Diencephalon (tissue), 1 donor: ENCODE data around the gene PCSK7. TPM values are rescaled to one million over a fixed set of nuclear protein-coding genes. Genes with fewer than 3 reads are reported as not detected.

Experiments used
- small RNA-seq: library from RNA; depleted of rRNA; stranded (forward); fragments of <200 nt; gene quantifications from one replicate; pipeline ENCODE3, GENCODE V24; 2014
- total RNA-seq: library from RNA; depleted of rRNA; stranded (reverse); fragments of >200 nt; gene quantifications from one replicate; pipeline ENCODE4 v1.2.3, GENCODE V29; 2014

Gene PCSK7
- total RNA-seq, result 21.7 TPM

DNA sequence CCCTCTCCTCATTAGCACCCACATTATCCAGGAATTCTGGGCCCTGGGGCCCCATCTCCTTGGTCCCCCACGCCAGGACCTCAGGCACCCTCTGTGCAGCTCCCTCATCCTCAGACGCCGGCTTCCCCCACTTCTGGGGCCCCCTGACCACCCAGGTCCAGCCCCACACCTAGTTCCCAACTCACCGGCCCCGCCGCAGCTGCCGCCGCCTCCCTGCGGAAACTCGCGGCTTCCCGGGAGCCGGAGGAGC, at the start of gene PCSK7:
Gene PCSK7 (minus strand): TSS at position 232 of the 250 bp plus-strand sequence. CDS start 2,229 bp downstream, outside the sequence.

GRCh38 chr11:117232092-117232878, 412 bp upstream of the PCSK7 start, which contains the start of gene RNF214:
Gene RNF214, plus strand, starts transcription at chr11:117232671. Its CDS starts 1,602 bp downstream, at chr11:117234273.

GRCh38 chr11:117199053-117199915, 32.6 kb downstream of the PCSK7 start, which contains the start of gene TAGLN:
Gene TAGLN, plus strand, starts transcription at chr11:117199370. Its CDS starts 3,644 bp downstream, at chr11:117203014.

GRCh38 chr11:117178210-117179034, 53.5 kb downstream of the PCSK7 start, which contains the start of gene SIDT2:
Gene SIDT2, plus strand, starts transcription at chr11:117178743. Its CDS starts 521 bp downstream, at chr11:117179264.

Small RNAs within 50 kb of the gene (small RNA-seq; reads per million reads assigned to genes)
- gene RF00564, result not detected

Other genes with a start within 250 kb of the PCSK7 start
- gene SIK3, start 133.6 kb downstream of the PCSK7 start, total RNA-seq, result 39.0 TPM
- gene PAFAH1B2, start 87.8 kb downstream of the PCSK7 start, total RNA-seq, result 276 TPM
- 23.1 TPM for gene SIDT2, start 53.3 kb downstream of the PCSK7 start, total RNA-seq
- 8.3 TPM for gene TAGLN, start 32.7 kb downstream of the PCSK7 start, total RNA-seq
- 20.1 TPM for gene RNF214, start 598 bp upstream of the PCSK7 start, total RNA-seq
- gene BACE1-AS, start 59.3 kb upstream of the PCSK7 start, total RNA-seq, result 7.2 TPM
- gene BACE1, start 84.2 kb upstream of the PCSK7 start, total RNA-seq, result 36.2 TPM
- gene CEP164, start 95.8 kb upstream of the PCSK7 start, total RNA-seq, result 20.1 TPM